Bone marrow (tissue), 2 donors: ENCODE results near the gene KAZN.

Experiments used
- DNase-seq, 2 donors: peaks; one replicate each; lab custom pipeline; 2025; lab: John Stamatoyannopoulos, UW

KAZN gene

DNA sequence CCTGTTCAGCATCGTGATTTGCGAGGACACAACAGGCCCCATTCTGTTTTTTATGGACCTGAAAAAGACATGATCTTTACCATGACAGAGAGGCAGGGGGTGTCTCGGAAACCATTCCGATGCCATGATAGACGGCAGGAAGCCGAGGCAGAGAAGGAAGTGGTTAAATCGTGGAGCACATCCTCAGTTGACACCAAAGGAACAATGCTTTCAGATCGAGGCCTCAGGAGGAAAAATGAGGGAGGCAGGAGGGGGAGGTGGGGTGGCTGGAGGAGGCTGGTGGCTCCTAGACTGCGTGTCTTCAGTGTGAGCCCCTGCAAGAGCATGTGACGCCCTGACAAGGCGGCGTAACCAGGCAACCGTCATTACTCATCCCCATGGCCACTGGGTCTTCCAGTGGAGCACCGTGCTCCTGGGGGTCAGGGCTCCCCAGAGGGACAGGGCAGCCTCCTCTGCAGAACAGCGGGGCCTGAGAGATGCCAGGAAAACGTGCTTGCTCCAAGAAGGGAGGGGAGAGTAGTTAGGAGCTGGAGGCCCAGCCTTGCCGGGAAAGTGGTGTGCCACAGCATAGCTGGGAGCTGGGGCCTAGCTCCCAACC lies 382.2 kb downstream of the KAZN start:
- DNase-seq = no peak

DNA sequence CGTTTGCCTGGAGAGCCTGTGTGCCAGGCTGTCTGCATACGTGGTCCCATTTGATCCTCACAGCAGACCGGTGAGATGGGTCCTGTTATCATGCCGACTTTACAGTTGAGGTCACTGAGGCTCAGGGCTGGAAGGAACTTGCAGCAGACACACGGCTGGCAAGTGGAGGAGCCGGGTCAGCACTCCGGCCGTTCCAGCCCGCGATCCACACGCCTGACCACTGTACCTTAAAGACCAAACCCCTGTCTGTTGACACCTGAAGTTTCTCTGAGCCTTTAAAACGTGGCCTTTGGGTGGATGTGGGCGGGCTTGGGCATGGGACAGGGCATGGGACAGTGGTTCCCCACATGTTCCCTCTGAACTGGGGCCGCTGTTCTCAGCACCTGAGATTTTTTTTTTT lies 383.5 kb downstream of the KAZN start:
- DNase-seq = no peak

DNA sequence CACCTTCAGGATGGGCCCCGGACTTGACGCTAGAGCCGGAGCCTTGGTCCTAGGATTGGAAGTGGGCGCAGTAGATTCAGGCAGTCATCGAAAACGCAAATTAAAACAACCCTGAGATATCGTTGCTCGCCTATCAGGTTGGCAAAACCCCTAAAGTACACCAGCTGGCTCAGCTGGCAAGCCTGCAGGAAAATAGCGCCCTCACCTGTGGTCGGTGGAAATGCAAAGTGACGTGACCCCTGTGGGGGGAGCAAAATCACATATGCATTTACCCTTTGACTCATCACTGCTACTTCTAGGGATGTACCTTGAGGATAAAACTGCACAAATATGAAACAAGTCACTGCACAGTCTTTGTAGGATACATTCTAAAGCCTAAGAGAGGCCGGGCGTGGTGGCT lies 384.8 kb downstream of the KAZN start:
- no peak for DNase-seq

DNA sequence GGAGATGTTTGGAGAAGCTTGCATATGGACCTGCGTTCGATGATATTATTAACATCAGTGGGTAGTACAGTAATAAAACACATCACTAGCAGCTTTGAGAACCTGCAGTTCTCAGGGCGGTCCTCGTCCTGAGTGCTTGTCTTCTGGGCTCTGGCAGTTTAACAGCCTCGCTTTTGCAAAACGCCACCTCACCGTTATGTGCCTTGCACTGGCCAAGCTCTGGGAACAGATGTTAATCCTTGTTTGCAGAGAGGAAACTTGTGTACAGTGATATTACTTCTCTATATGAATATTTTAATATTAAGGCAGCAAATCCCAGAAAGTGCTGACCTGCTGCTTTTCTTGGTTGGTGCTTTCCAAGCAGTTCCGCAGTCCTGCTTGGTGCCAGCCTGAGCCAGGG lies 387.7 kb downstream of the KAZN start:
- DNase-seq = no peak

DNA sequence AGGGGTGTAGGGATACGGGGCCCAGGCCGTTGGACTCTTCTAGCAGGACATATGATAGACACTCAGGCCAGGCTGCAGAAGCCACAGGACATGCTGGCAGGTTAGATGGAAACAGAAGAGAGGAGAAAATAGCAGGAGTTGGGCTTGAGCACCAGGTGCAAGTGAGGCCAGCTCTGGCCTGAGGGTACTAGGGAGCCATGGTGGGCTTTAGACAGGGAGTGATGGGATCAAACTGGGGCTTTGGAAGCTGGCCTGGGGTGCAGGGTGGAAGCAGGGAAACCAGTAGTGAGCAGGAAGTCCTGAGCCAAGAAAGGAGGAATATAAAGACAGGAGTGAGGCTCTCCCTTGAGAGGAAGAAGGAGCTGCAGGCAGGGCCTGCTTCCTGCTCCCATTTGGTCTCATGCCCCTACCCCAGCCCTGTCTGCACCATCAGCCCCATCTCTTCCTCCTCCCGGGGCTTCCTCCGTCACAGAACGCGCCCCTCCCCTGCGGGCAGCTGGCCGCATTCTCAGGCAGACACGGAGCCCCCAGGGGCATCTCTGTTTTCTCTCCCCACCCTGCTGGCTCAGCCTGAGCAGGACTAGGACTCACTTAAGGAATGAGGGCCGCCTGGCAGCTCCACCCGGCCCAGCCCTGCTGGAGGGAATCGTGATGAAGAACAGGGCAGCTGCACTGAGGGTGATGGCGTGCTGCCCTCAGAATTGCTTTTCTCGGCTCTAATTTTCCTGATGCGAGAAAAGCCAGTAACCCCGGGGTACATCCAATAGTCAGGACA lies 389.5 kb downstream of the KAZN start:
- no peak for DNase-seq

DNA sequence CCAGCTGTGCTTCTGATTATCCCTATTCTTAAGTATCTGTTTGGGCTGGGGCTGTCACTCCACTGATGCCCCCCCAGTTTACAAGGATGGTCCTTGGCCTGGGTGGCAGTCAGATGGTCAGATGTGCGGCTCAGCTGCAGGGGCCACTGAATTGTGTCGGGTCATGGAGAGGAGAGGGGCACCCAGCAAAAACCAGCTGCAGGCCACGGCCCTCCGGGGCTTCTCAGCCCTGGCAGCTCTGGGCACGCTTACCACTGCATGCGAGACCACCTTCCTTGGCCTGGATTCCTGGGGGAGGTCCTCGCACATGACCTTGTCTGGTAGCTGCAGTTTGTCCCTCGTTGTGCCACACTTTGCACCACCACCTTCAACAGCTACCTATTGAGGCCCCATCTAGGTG lies 390.2 kb downstream of the KAZN start:
- DNase-seq = no peak

DNA sequence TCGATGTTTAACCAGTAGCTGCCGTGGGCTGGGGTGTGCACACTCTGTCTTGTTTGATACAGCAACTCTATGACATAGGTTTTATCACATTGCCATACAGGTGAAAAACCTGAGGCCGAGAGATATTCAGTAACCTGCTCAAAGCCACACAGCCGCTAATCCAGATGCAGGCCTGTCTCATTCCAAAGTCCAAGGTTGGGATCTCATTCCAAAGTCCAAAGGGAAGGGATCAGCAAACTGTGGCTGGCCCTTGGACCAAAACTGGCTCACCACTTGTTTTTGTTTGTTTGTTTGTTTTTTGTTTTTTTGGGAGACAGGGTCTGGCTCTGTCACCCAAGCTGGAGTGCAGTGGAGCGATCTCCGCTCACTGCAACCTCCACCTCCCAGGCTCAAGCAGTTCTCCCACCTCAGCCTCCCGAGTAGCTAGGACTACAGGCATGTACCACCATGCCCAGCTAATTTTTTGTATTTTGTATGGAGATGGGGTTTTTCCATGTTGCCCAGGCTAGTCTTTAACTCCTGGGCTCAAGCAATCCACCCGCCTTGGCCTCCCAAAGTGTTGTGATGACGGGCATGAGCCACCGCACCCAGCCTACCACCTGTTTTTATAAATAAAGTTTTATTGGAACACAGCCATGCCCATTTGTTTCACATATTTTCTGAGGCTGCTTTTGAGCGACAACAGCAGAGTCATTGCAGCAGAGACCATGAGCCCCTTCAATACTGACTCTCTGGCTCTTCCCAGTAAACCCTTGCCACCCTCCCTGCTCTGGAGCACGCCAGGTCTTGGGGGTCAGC lies 391.6 kb downstream of the KAZN start:
- no peak for DNase-seq

DNA sequence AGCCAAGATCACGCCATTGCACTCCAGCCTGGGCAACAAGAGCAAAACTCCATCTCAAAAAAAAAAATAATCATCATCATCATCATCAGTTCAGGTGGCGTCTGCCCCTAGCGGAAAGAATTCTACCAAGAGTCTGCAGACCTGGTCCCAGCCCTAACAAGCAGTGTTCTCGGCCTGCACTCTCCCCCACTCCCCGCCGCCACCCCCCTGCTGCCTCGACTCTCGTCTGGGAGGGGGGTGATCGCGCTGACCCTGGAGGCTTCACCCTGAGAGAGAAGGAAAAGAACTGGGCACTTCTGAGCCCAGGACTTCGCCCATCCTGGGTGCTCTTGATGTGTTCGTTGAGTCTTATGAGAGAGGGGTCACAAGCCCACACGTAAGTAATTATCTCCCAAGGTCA lies 394.9 kb downstream of the KAZN start:
- no peak for DNase-seq

- DNase-seq = no peak
Observed at GRCh38 chr1:14994148-14994547, 395.7 kb downstream of the KAZN start.

GRCh38 chr1:14994841-14995437 lies 396.5 kb downstream of the KAZN start:
- no peak for DNase-seq

- DNase-seq = no peak
Observed at GRCh38 chr1:14996133-14997050, 397.9 kb downstream of the KAZN start.

DNA sequence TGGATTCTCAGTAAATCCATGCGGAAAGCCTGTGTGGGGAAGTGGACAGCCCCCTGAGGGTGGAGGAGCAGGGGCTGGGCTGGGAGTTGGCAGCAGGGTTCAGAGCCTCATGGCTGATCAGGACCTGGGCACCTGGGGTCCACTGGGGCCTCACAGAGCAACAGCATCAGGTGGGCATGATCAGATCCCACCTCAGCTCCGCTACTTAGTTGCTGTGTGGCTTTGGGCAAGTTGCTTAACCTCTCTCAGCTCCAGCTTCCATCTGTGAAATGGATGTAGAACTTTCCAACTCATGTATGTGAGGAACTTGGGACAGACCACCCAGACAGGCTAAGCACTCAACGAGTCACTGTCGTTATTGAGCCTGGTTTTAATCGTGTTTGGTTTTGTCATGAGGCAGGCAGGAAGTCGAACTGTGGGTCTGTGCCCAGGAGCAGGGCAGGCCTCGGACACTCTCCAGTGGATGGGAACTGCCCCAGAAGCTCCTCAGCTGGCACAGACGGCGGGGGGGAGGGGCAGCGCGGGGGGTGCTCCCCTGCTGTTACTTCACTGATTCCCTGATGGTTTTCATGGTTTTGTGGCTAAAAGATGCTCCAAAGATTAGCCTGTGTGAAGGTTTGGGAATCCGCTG lies 399.3 kb downstream of the KAZN start:
- no peak for DNase-seq

- DNase-seq = no peak
Observed at GRCh38 chr1:14999441-14999840, 401.0 kb downstream of the KAZN start.

GRCh38 chr1:15000030-15000429 lies 401.5 kb downstream of the KAZN start:
- no peak for DNase-seq

GRCh38 chr1:15000671-15001070 lies 402.2 kb downstream of the KAZN start:
- DNase-seq = no peak

DNA sequence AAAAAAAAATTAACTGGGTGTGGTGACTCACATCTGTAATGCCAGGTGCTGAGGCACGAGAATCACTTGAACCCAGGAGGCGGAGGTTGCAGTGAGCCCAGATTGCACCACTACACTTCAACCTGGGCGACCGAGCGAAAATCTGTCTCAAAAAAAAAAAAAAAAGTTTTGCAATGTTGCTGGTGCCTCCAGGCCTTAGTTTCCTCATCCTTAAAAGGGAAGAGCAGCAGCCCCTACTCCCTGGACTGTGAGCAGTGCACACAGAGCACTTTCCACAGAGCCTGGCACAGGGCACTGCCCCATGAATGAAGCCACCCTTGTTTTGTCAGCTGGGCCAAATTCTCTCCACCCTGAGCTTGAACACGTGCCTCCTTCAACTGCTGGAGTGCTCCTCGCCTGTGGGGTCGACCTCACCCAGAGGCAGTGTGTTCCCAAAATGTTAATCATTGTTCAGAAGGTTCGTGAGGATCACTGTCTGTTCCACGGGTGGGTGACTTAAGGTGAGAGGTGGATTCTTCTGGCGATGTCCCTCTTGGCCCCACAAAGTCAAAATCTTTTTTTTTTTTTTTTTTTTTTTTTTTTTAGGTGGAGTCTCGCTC lies 402.9 kb downstream of the KAZN start:
- DNase-seq = no peak

- DNase-seq = no peak
Observed at GRCh38 chr1:15002325-15002724, 403.8 kb downstream of the KAZN start.

GRCh38 chr1:15004396-15004795 lies 405.9 kb downstream of the KAZN start:
- no peak for DNase-seq

DNA sequence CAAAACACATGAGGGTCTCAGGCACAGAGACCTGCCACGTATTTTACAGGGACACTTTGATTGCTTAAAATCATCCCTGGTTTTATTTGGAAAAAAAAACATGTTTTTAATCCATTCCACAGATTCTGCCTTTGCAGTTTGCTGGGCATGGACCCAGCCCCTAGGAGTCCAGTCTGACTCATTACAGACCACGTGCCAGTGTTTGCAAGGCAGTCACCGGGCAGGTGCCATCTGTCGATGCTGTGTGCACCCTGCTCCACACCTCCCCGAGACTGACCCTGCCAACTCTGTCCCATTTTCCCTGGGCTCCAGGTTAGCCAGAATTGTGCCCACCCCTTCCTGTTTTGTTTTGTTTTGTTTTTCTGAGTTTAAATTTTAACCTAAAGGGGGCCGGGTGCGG lies 406.6 kb downstream of the KAZN start:
- no peak for DNase-seq

GRCh38 chr1:15007368-15007767 lies 408.9 kb downstream of the KAZN start:
- no peak for DNase-seq

GRCh38 chr1:15007842-15008241 lies 409.4 kb downstream of the KAZN start:
- DNase-seq = no peak
